Activated CD4-positive, alpha-beta T cell treated with anti-CD3 and anti-CD28 coated beads for 36 hours (primary cell): ENCODE data around the gene PAK5. TPM values are rescaled to one million over a fixed set of nuclear protein-coding genes. Genes with fewer than 3 reads are reported as not detected.

Experiments used
- ATAC-seq: fragments of 200-7000 bp; cut with Tn5 transposase; one replicate; pipeline ENCODE4 v1.10.0; 2021; ENCODE audit warnings: mild to moderate bottlenecking, moderate library complexity
- CTCF ChIA-PET: fragments of 350-600 bp; sonication (Branson Sonifier 250); formaldehyde crosslinking; loops from one replicate; lab custom pipeline; 2021; ENCODE audit warnings: antibody characterized with exemption; lab: Charles Lee
- POLR2A ChIA-PET: fragments of 350-600 bp; sonication (Branson Sonifier 250); formaldehyde crosslinking; loops from one replicate; lab custom pipeline; 2021; ENCODE audit warnings: antibody characterized with exemption, inconsistent platforms; lab: Charles Lee
- DNase-seq: peaks from one replicate; pipeline ENCODE4 v3.0.0-alpha.2; 2020
- H3K27ac Mint-ChIP-seq: one replicate; pipeline ENCODE4 v1.8.0; 2021; ENCODE audit warnings: mixed read lengths
- H3K27me3 Mint-ChIP-seq: one replicate; pipeline ENCODE4 v1.8.0; 2021; ENCODE audit warnings: mixed read lengths
- H3K36me3 Mint-ChIP-seq: one replicate; pipeline ENCODE4 v1.8.0; 2021; ENCODE audit warnings: low read depth, mixed read lengths
- H3K4me1 Mint-ChIP-seq: one replicate; pipeline ENCODE4 v1.8.0; 2021; ENCODE audit warnings: mixed read lengths
- H3K4me3 Mint-ChIP-seq: one replicate; pipeline ENCODE4 v1.8.0; 2021; ENCODE audit warnings: mild to moderate bottlenecking, moderate library complexity, mixed read lengths
- H3K9me3 Mint-ChIP-seq: one replicate; pipeline ENCODE4 v1.8.0; 2021; ENCODE audit warnings: low read depth, mixed read lengths
- intact Hi-C, 2 experiments: fragments of 100-400 bp; cut with DNase I in 1 of 2; cut with micrococcal nuclease in 1 of 2; formaldehyde crosslinking; loops; one replicate each; pipeline versions ENCODE4 v1.14.2 to v1.15.1; 2022 to 2024; cut with DNase I, micrococcal nuclease
- total RNA-seq, 2 experiments: library from RNA; stranded (reverse); gene quantifications; one replicate each; pipeline ENCODE4 v1.2.3, GENCODE V29; 2021

The PAK5 gene
- total RNA-seq, 2 experiments from 2014 or later, result not detected

GRCh38 chr20:9835302-9835701 is 3.6 kb downstream of the PAK5 start:
- H3K27me3 Mint-ChIP-seq, result peaks cover 25% of the 10 kb centered on the region
- CTCF ChIA-PET, result no interaction called here
- no peak for ATAC-seq
- H3K9me3 Mint-ChIP-seq, result no peaks in the 10 kb centered on the region
- no peaks in the 10 kb centered on the region for H3K36me3 Mint-ChIP-seq
- POLR2A ChIA-PET, result no interaction called here
- intact Hi-C loops, result no loop called here
- H3K27ac Mint-ChIP-seq, result no peak overlapping the region
- no peak overlapping the region for H3K4me3 Mint-ChIP-seq
- H3K4me1 Mint-ChIP-seq, result no peaks in the 10 kb centered on the region
- DNase-seq, result no peak

DNA sequence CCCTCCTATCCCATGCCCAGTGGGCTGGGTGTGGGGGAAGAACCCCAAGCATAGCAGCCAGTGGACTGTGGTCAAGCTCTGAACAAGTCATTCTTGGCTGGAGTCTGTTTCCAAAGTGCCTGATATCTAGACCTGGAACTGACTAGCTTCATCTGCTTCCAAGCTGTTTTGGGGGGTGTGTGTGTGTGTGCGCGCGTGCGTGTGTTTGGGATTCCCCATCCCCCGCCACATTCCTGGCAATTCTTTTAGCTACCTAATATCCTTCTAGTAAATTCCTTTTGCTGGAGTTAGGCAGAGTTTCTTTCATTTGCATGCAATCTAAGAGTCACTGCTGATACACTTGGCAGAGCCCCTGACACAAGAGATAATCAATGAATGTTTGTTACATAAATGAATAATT is 7.8 kb downstream of the PAK5 start:
- ChIA-PET POLR2A (no interaction called here), CTCF (no interaction called here)
- Mint-ChIP-seq H3K4me1 (no peaks in the 10 kb centered on the region), H3K27me3 (peaks cover 2% of the 10 kb centered on the region), H3K4me3 (no peak overlapping the region), H3K9me3 (no peaks in the 10 kb centered on the region), H3K27ac (no peak overlapping the region), H3K36me3 (no peaks in the 10 kb centered on the region)
- no peak for ATAC-seq
- intact Hi-C loops, result no loop called here
- DNase-seq, result no peak

DNA sequence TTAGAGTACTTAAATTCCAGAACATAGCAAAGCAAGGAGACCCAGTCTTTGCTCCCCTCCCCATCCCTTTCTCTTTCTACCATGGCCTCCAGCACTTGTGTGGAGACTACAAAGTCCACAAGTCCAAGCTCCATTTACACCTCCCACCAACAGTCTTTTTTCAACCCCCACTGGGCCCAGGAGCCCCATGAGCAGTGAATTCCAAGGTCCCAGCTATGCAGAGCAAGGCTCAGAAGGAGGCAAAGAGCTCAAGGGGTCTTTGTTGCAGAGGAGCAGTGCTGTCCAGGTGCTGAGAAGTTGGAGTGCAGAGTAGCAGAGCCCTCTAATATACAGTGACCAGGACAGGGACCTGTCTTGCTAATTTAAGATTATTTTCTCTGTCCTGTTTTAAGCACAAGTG is 9.0 kb downstream of the PAK5 start:
- Mint-ChIP-seq H3K4me1 (no peaks in the 10 kb centered on the region), H3K9me3 (no peaks in the 10 kb centered on the region), H3K27ac (no peak overlapping the region), H3K27me3 (peaks cover 2% of the 10 kb centered on the region), H3K4me3 (no peak overlapping the region), H3K36me3 (no peaks in the 10 kb centered on the region)
- ChIA-PET POLR2A (no interaction called here), CTCF (no interaction called here)
- ATAC-seq (no peak), DNase-seq (no peak)
- intact Hi-C loops, result no loop called here

GRCh38 chr20:9817654-9818053 is 21.2 kb downstream of the PAK5 start:
- no peak for ATAC-seq
- DNase-seq, result no peak
- Mint-ChIP-seq H3K4me1 (no peaks in the 10 kb centered on the region), H3K27me3 (no peaks in the 10 kb centered on the region), H3K36me3 (no peaks in the 10 kb centered on the region), H3K4me3 (no peak overlapping the region), H3K9me3 (no peaks in the 10 kb centered on the region), H3K27ac (no peak overlapping the region)
- ChIA-PET POLR2A (no interaction called here), CTCF (no interaction called here)
- intact Hi-C loops, result no loop called here

DNA sequence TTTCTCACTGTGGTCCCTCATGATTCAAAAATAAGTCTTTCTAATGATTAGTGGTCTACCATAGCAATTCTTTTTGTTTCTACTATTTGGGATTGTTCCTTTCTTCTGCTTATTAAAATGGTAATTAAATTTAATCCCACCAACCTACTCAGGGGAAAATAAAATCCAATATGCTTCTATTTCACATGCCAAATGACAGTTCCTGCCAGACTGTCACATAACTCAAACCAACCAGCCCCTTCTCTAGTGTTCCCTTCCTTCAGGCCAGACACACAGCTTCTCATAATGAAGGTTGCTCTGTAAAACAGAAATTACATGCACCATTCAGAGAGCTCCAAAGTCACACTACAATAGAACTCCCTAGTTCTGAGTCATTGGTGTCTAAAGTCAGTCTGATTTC is 23.2 kb downstream of the PAK5 start:
- no peak overlapping the region for H3K4me3 Mint-ChIP-seq
- no peak for DNase-seq
- intact Hi-C loops, result no loop called here
- no peak for ATAC-seq
- H3K27ac Mint-ChIP-seq, result no peak overlapping the region
- no peaks in the 10 kb centered on the region for H3K36me3 Mint-ChIP-seq
- no peaks in the 10 kb centered on the region for H3K9me3 Mint-ChIP-seq
- POLR2A ChIA-PET, result no interaction called here
- H3K4me1 Mint-ChIP-seq, result no peaks in the 10 kb centered on the region
- H3K27me3 Mint-ChIP-seq, result no peaks in the 10 kb centered on the region
- CTCF ChIA-PET, result no interaction called here

GRCh38 chr20:9810738-9811137 is 28.1 kb downstream of the PAK5 start:
- intact Hi-C loops, result no loop called here
- DNase-seq (no peak), ATAC-seq (no peak)
- ChIA-PET CTCF (no interaction called here), POLR2A (no interaction called here)
- peaks cover 2% of the 10 kb centered on the region for H3K27me3 Mint-ChIP-seq
- H3K4me1 Mint-ChIP-seq, result no peaks in the 10 kb centered on the region
- no peaks in the 10 kb centered on the region for H3K36me3 Mint-ChIP-seq
- no peak overlapping the region for H3K4me3 Mint-ChIP-seq
- no peaks in the 10 kb centered on the region for H3K9me3 Mint-ChIP-seq
- no peak overlapping the region for H3K27ac Mint-ChIP-seq

DNA sequence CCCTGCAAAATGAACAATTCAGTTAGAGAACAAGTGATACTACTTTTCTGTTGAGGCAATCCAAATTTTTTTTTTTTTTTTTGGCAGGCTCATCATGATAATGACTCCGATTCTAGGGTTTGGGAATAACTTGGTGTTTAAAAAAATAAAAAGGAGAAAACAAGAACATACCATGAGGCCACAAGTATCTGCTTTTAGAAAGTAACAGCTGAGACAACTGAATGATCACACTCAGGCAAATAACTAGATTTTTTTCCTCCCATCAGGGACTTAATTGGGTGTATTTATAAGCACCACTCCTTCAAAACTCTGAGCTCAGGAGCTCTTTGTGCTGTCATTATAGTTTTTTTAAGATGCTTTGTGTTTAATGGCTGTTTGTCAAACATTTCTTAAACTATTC is 29.6 kb downstream of the PAK5 start:
- no peak for DNase-seq
- ChIA-PET POLR2A (no interaction called here), CTCF (interaction anchor here (0.6 kb wide), 1 partner anchor 93 kb away, joined by 3 read pairs; no protein-coding TSS in a partner anchor)
- no peaks in the 10 kb centered on the region for H3K9me3 Mint-ChIP-seq
- no peak overlapping the region for H3K27ac Mint-ChIP-seq
- no peaks in the 10 kb centered on the region for H3K4me1 Mint-ChIP-seq
- no peak for ATAC-seq
- no peaks in the 10 kb centered on the region for H3K36me3 Mint-ChIP-seq
- no peak overlapping the region for H3K4me3 Mint-ChIP-seq
- intact Hi-C loops, result no loop called here
- H3K27me3 Mint-ChIP-seq, result peaks cover 2% of the 10 kb centered on the region

DNA sequence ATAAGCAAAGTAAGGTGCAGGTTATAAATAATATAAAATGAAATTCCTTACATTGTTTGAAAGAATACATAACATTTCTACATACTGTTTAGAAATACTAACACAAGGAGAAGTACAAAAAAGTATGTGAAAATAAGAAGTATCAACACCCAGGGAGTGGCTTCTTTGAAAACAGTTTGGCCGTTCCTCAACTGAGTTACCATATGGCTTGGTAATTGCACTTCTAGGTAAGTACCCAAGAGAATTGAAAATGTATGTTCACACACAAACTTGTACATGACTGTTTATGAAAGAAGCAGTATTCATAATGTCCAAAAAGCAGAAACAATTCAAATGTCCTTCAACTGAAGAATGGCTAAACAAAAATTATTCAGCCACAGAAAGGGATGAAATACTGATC is 30.7 kb downstream of the PAK5 start:
- Mint-ChIP-seq H3K27ac (no peak overlapping the region), H3K27me3 (peaks cover 2% of the 10 kb centered on the region), H3K9me3 (no peaks in the 10 kb centered on the region), H3K4me3 (no peak overlapping the region), H3K4me1 (no peaks in the 10 kb centered on the region), H3K36me3 (no peaks in the 10 kb centered on the region)
- ChIA-PET CTCF (no interaction called here), POLR2A (no interaction called here)
- ATAC-seq, result no peak
- no peak for DNase-seq
- intact Hi-C loops, result no loop called here

GRCh38 chr20:9807136-9807535 is 31.7 kb downstream of the PAK5 start:
- Mint-ChIP-seq H3K27ac (no peak overlapping the region), H3K4me1 (no peaks in the 10 kb centered on the region), H3K4me3 (no peak overlapping the region), H3K36me3 (no peaks in the 10 kb centered on the region), H3K9me3 (no peaks in the 10 kb centered on the region), H3K27me3 (peaks cover 2% of the 10 kb centered on the region)
- ChIA-PET POLR2A (no interaction called here), CTCF (no interaction called here)
- DNase-seq (no peak), ATAC-seq (no peak)
- intact Hi-C loops, result no loop called here

GRCh38 chr20:9800421-9800820 is 38.5 kb downstream of the PAK5 start:
- ATAC-seq (no peak), DNase-seq (no peak)
- H3K4me3 Mint-ChIP-seq, result no peak overlapping the region
- no peaks in the 10 kb centered on the region for H3K27me3 Mint-ChIP-seq
- intact Hi-C loops, result no loop called here
- no peaks in the 10 kb centered on the region for H3K36me3 Mint-ChIP-seq
- ChIA-PET POLR2A (no interaction called here), CTCF (no interaction called here)
- H3K4me1 Mint-ChIP-seq, result no peaks in the 10 kb centered on the region
- no peak overlapping the region for H3K27ac Mint-ChIP-seq
- no peaks in the 10 kb centered on the region for H3K9me3 Mint-ChIP-seq

DNA sequence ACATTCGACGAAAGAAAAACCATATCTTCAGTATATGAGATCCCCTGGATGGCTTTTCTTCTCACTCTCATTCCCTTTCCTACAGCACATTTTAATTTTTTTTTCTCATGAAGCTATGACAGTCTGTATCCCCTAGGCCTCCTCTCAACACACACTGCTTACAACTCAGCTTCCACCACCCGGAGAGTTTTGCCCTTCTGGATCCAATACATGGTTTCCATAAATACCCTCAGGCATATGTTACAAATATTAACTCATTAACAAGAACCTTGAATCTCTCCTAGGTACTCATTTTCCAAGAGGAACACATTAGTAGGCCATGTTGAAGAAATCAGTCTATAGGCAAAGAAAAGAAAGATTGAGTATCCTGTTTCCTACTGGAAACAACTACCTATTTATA is 44.0 kb downstream of the PAK5 start:
- H3K4me1 Mint-ChIP-seq, result no peaks in the 10 kb centered on the region
- H3K36me3 Mint-ChIP-seq, result no peaks in the 10 kb centered on the region
- DNase-seq, result no peak
- ChIA-PET POLR2A (no interaction called here), CTCF (no interaction called here)
- H3K27ac Mint-ChIP-seq, result no peak overlapping the region
- no peaks in the 10 kb centered on the region for H3K27me3 Mint-ChIP-seq
- H3K9me3 Mint-ChIP-seq, result peaks cover 2% of the 10 kb centered on the region
- no peak for ATAC-seq
- H3K4me3 Mint-ChIP-seq, result no peak overlapping the region
- intact Hi-C loops, result no loop called here

DNA sequence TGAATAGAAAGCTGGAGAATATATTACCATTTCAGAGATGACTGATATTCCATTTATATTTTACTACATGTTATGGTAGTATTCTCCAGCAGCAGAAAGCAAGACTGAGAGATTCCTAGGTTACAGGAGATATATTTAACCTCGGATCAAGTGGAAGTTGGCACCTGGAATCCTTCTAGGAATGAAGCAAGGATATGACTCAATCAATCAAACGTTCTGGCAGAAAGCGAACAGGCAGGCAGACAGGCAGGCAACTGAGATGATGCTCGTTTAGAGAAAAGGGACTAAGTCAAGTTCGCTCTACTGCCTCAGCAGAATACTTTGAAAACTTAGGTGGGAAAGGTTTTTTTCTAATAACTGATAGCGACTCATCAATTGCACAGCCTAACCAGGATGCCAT is 46.2 kb downstream of the PAK5 start:
- no peaks in the 10 kb centered on the region for H3K4me1 Mint-ChIP-seq
- no peak for DNase-seq
- no peak overlapping the region for H3K4me3 Mint-ChIP-seq
- intact Hi-C loops, result no loop called here
- H3K27ac Mint-ChIP-seq, result no peak overlapping the region
- POLR2A ChIA-PET, result no interaction called here
- ATAC-seq, result no peak
- H3K36me3 Mint-ChIP-seq, result no peaks in the 10 kb centered on the region
- H3K9me3 Mint-ChIP-seq, result peaks cover 2% of the 10 kb centered on the region
- CTCF ChIA-PET, result no interaction called here
- no peaks in the 10 kb centered on the region for H3K27me3 Mint-ChIP-seq

- H3K4me1 Mint-ChIP-seq, result no peaks in the 10 kb centered on the region
- POLR2A ChIA-PET, result no interaction called here
- no peak overlapping the region for H3K27ac Mint-ChIP-seq
- H3K36me3 Mint-ChIP-seq, result no peaks in the 10 kb centered on the region
- ATAC-seq (no peak), DNase-seq (no peak)
- CTCF ChIA-PET, result interaction anchor here (1.1 to 1.6 kb wide), 2 partner anchors 9 to 15 kb away, joined by 3 to 4 read pairs; no protein-coding TSS in a partner anchor
- H3K4me3 Mint-ChIP-seq, result no peak overlapping the region
- intact Hi-C loops, result no loop called here
- no peaks in the 10 kb centered on the region for H3K27me3 Mint-ChIP-seq
- H3K9me3 Mint-ChIP-seq, result no peaks in the 10 kb centered on the region
Observed at GRCh38 chr20:9789131-9789530, 49.7 kb downstream of the PAK5 start.
